Liver (tissue), 3 donors: ENCODE measurements around the gene GPATCH8.

ENCODE experiments used
- ATF3 ChIP-seq: IDR thresholded peaks from 2 replicates; pipeline ENCODE4 v1.6.1; 2016; ENCODE audit warnings: antibody characterized with exemption
- CTCF ChIP-seq: fragments of 150-350 bp; IDR thresholded peaks from 2 replicates; pipeline ENCODE4 v1.5.1; 2017; ENCODE audit warnings: improper control_type of control experiment, low read depth, low read length; ENCODE audit not compliant: missing input control
- EGR1 ChIP-seq, 2 donors: IDR thresholded peaks; 2 replicates each; pipeline ENCODE4 v1.6.1; 2016 to 2018; ENCODE audit warnings: antibody characterized with exemption in 2 of 2, low read depth in 2 of 2
- FOXA1 ChIP-seq: IDR thresholded peaks from 2 replicates; pipeline ENCODE4 v1.6.1; 2016; ENCODE audit warnings: antibody characterized with exemption
- GABPA ChIP-seq, 2 donors: IDR thresholded peaks in 1 of 2; conservative IDR thresholded peaks in 1 of 2; 2 replicates each; pipeline ENCODE4 v1.6.1; 2016; ENCODE audit warnings: antibody characterized with exemption in 2 of 2, mild to moderate bottlenecking in 1 of 2, moderate library complexity in 1 of 2
- JUND ChIP-seq, 2 donors: IDR thresholded peaks; 2 replicates each; pipeline ENCODE4 v1.6.1; 2016; ENCODE audit warnings: antibody characterized with exemption in 2 of 2
- RAD21 ChIP-seq, 2 donors: IDR thresholded peaks; 2 replicates each; pipeline ENCODE4 v1.6.1; 2016; ENCODE audit warnings: antibody characterized with exemption in 2 of 2, mild to moderate bottlenecking in 2 of 2
- REST ChIP-seq: IDR thresholded peaks from 2 replicates; pipeline ENCODE4 v1.6.1; 2016; ENCODE audit warnings: antibody characterized with exemption, mild to moderate bottlenecking
- RXRA ChIP-seq, 2 donors: IDR thresholded peaks; 2 replicates each; pipeline ENCODE4 v1.6.1; 2017 to 2018; ENCODE audit warnings: antibody characterized with exemption in 2 of 2, mild to moderate bottlenecking in 1 of 2
- SP1 ChIP-seq: IDR thresholded peaks from 2 replicates; pipeline ENCODE4 v1.6.1; 2018; ENCODE audit warnings: antibody characterized with exemption, mild to moderate bottlenecking
- TAF1 ChIP-seq: conservative IDR thresholded peaks from 2 replicates; pipeline ENCODE4 v1.6.1; 2016; ENCODE audit warnings: antibody characterized with exemption, mild to moderate bottlenecking
- YY1 ChIP-seq: IDR thresholded peaks from 2 replicates; pipeline ENCODE4 v1.6.1; 2016; ENCODE audit warnings: antibody characterized with exemption, mild to moderate bottlenecking
- donor health status: healthy.
- donor health status: healthy.

GRCh38 chr17:44518032-44518431, 14.8 kb upstream of the GPATCH8 start:
- TF ChIP-seq JUND (IDR thresholded peaks at IDR 0.05), result no peak
- TF ChIP-seq CTCF, result no peak
- TF ChIP-seq RAD21 (IDR thresholded peaks at IDR 0.05), result no peak
- TF ChIP-seq SP1, result no peak
- TF ChIP-seq EGR1 (IDR thresholded peaks at IDR 0.05; ENCODE audit: low read depth in 2 of 2), result no peak
- no peak for TF ChIP-seq TAF1
- no peak for TF ChIP-seq GABPA (IDR thresholded peaks at IDR 0.05 in 1 of 2, conservative IDR thresholded peaks at IDR 0.05 in 1 of 2)
- no peak for TF ChIP-seq REST
- TF ChIP-seq ATF3, result no peak
- no peak for TF ChIP-seq RXRA (IDR thresholded peaks at IDR 0.05)
- TF ChIP-seq YY1, result no peak
- no peak for TF ChIP-seq FOXA1
